NCI-H187 (cell line): ENCODE measurements around the gene MCM8.

Source experiments
- DNase-seq, 2 experiments: peaks; one replicate each; lab custom pipeline; 2025; lab: John Stamatoyannopoulos, UW

The MCM8 gene

DNA sequence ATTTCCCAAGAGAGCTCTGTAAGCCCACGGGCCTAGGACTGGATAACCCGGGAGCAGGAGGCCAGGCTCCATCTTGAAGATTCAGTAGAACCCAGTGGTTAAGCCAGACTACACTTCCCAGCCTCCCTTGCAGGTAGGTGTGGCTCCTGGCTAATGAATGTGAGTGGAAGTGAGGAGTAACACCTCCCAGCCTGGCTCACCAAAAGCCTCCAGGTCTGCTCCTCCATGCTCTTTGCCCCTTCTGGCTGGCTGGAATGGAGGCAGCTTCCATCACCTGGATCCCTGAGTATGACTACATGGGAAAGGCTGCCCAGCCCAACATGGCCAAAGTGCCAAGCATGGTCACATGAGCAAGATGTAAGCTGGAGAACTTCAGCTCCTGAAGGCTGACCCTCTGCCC, 93.7 kb downstream of the MCM8 start:
- DNase-seq, result no peak

DNA sequence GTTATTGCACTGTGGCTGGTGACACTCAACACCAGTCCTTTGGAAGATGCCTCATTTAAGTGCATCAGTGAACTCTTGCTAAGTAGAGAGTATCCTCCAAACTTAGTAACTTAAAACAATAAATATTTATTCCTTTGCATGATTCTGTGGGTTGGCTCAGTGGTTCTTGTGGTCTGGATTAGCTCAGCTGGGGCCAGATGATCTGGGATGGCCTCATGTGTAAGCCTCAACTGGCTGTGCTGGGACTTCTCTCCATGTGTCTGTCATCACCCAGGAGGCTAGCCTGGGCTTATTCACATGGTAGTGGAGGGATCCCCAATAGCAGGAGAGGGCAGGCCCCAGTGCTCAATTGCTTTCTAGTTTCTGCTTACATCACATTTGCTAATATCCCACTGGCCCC, 95.1 kb downstream of the MCM8 start:
- DNase-seq, result no peak

GRCh38 chr20:6046432-6046831, 96.0 kb downstream of the MCM8 start:
- no peak for DNase-seq

DNA sequence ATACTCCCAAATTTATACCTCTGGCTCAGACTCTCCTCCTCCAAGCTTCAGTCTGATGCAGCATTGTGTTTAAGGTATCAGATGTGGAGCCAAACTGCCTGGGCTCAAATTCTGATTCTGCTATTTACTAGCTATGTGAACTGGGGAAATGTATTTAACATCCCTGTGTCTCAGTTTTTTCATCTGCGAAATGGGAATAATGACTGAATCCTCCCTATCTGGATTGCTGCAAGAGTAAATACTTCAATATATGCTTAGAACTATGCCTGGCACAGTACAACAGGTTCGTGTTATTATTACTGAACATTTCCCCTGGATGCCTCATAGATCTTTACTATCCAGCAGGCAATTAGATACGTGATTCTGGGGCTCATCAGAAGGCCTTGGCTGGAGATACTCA, 97.9 kb downstream of the MCM8 start:
- no peak for DNase-seq
